GM19452 (cell line): ENCODE data around the gene GREM2.

Source experiments
- ATAC-seq: cut with Tn5 transposase; IDR thresholded peaks from one replicate; pipeline ENCODE4 v1.9.1; 2021; ENCODE audit not compliant: unreplicated experiment

Gene GREM2

GRCh38 chr1:240503036-240503435 is 108.9 kb downstream of the GREM2 start:
- no peak for ATAC-seq

GRCh38 chr1:240501115-240501514 is 110.8 kb downstream of the GREM2 start:
- ATAC-seq, result no peak

DNA sequence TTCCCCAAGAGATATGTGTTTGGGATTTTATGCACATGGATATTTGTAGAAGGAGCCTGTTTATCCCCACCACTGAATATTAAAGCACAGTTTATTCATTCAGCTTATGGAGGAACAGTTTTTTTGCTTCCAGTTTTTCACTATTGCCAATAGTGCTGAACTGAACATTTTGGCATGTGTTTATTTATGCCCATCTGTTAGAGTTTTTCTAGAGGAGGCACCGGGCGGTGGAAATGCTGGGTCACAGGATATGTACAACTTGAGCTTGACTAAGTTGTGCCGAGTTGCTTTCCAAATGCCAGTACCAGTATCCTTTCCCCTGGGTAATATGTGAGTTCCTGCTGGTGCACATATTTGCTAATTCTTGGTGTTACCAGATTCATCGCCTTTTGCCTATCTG is 111.3 kb downstream of the GREM2 start:
- ATAC-seq, result no peak

DNA sequence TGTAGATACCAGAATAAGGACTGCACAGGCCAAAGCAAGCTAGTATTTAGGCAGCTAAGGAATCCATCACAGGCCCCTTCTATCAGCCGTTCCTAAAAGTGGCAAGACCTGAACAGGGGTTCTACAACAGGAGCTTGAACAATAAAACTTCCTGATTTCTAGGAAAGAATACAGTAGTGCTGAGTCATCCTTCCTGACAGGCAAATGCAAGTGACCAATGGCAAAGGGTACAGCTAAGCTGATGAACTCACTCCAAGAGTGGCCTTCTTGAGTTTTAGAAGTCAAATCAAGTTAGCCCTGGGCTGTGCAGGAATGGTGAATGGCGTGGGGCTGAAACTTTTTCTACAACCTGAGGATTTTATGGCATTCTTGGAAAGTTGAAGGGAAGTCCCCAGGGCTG is 112.9 kb downstream of the GREM2 start:
- ATAC-seq, result no peak

GRCh38 chr1:240498335-240498734 is 113.6 kb downstream of the GREM2 start:
- ATAC-seq, result no peak

DNA sequence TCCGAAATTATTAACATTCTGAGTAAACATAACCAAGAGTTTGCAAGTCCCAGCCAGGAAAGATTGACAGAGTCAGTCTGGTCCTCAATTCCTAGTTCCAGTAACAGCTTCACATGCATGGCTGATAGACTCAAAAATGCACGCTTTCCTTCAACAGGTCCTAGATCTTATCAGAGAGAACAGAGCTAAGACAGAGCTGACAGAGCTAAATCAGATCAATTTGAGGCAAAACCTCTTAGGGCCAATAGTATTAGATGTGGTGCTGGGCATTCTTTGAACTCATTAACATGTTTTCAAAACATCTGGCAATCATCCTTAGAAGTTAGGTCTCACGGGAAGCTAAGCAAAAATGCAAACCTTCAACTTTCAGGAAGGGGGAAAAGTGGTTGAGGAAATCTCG is 114.0 kb downstream of the GREM2 start:
- no peak for ATAC-seq

DNA sequence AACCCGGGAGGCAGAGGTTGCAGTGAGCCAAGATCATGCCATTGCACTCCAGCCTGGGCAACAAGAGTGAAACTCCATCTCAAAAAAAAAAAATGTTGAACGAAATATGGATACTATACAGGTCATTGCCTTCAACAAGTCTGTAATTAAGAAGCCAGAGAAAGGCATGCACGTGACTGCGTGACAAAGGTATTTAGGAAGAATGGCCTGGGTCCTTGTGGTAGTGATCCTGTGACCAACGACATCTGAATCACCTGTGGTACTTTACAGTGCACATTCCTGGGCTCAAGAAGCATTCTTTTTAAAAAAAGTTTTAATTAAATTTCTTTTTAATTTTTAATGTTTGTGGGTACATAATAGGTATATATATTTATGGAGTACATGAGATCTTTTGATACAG is 115.0 kb downstream of the GREM2 start:
- ATAC-seq, result no peak

DNA sequence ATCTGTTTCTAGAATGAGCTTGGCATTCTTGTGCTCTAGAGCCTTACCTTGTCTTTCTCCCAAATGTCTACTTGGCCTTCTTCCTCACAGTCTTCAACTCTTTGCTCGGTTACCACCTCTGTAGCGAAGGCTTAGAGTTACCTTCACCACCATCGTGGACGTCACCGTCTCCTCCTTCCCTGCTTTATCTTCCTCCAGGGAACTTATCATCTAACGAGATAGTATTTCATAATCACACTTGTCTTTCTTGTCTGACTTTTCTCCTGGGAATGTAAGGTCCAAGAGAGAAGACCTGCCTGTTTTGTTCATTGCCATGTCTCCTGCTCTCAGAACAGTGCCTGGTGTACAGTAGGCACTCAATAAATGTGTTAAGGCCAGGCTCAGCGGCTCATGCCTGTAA is 115.6 kb downstream of the GREM2 start:
- no peak for ATAC-seq

GRCh38 chr1:240495601-240496000 is 116.4 kb downstream of the GREM2 start:
- ATAC-seq, result no peak

DNA sequence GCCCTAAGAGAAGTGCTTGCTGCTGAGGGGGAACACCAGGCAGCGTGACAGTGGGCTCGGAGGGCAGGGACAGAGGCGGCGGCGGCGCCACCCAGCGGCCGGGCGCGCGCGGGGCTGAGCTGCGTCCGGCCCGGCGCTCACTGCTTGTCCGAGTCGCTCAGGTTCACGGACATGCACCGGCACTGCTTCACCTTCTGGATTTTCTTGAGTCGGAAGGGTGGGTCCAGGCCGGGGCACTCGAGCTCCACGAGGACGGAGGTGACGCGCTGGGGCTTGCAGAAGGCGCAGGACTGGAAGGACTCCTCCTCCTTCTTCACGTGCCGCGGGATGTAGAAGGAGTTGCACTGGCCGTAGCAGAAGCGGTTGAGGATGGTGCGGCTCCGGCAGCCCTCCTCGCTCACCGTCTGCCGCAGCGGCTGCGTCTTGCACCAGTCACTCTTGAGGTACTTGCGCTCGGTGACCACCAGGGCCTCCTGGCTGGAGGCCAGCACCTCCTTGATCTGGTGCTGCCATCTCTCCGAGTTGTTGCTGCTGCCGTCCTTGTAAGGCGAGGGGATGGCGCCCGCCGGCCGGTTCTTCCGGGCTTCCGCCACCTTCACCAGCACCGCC is 119.0 kb downstream of the GREM2 start:
- no peak for ATAC-seq

GRCh38 chr1:240491796-240492195 is 120.2 kb downstream of the GREM2 start:
- no peak for ATAC-seq

- ATAC-seq, result no peak
These were observed 120.8 kb downstream of the GREM2 start for GRCh38 chr1:240491156-240491555.

- ATAC-seq, result no peak
These were observed 124.5 kb downstream of the GREM2 start for GRCh38 chr1:240487493-240487892.

DNA sequence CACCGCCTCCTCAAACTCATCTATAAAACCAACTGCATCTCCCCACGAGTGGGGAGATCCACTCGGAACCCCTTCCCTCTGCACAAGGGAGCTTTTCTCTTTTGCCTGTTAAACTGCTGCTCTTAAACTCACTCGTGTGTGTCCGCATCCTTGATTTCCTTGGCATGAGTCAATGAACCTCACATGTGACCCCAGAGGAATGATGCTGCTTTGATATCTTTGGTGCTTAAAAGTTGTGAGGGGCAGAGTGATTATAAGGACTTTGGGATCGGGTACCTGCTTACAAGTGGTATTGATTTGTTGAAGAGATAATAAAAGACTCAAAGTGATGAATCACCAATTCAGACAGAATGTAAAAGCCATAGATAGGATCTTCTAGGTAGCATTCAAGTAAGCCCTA is 125.3 kb downstream of the GREM2 start:
- no peak for ATAC-seq

DNA sequence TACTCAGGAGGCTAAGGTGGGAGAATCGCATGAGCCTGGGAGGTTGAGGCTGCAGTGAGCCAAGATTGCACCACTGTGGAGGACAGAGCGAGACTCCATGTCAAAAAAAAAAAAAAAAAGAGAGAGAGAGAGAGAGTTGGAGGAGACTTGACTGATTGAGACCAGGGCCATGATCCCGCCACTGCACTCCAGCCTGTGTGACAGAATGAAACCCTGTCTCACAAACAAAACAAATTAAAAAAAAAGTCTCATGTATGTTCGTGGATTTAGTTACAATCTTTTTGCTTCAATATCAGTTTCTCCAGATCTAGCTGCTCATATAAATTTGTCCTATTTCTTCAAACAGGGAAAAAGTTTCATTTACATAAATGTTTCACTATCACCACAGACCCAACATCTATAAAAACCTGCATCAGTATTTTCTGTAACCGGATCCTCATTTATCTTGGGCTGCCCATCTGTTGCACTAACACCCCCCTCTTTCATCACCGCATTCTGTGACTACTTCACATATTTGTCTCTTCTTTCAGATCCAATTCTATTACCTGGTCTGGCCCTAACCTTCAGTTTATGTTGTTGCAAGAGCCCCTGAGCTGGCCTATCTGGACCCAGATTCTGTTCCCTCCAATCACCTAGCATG is 127.0 kb downstream of the GREM2 start:
- no peak for ATAC-seq

DNA sequence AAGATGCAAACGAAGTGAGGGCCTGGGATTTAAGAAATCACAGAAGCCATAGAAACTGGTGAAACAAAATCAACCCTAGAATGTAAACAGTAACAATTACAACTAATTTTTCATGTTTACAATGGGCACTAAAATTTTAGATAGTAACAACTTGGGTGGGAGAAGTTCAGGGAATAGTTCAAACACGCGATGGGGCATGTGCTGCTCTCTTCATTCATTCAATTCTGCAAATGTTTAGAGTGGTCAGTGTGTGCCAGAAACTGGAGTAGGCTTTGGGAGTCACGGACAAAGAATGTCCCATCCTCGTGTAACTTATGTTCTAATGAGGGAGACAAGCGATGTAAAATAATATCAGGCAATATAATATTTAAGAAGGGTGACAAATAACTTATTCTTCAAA is 133.4 kb downstream of the GREM2 start:
- ATAC-seq, result no peak

- ATAC-seq, result no peak
These were observed 136.1 kb downstream of the GREM2 start for GRCh38 chr1:240475832-240476231.

DNA sequence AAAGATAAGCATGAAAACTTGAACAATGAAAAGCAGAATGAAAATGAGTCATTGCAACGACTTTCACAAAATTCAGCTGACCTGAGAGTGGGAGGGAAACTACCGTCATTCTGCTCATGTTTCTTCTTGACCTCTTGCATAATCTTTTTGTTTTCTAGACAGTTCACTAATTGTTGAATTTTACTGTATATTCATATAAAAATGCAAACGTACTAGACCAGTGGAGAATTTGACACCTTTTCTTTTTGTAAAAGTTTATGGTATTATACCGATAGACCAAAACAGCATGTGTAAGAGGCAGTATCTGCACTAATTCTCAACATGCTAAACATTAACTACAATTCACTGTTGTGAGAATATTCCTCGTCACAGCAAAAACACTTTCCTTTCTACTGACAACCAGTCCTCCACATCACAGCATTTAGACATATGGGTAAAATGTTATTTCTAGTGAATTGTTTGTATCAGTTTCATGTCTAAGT is 137.8 kb downstream of the GREM2 start:
- no peak for ATAC-seq

GRCh38 chr1:240468656-240469055 is 143.3 kb downstream of the GREM2 start:
- no peak for ATAC-seq

- no peak for ATAC-seq
These were observed 144.1 kb downstream of the GREM2 start for GRCh38 chr1:240467895-240468294.

- no peak for ATAC-seq
These were observed 145.4 kb downstream of the GREM2 start for GRCh38 chr1:240466509-240466908.

- no peak for ATAC-seq
These were observed 146.4 kb downstream of the GREM2 start for GRCh38 chr1:240465531-240465940.

GRCh38 chr1:240464099-240464498 is 147.9 kb downstream of the GREM2 start:
- ATAC-seq, result no peak
